ENCODE measurements around the gene GUK1. TPM values are rescaled to one million over a fixed set of nuclear protein-coding genes. Genes with fewer than 3 reads are reported as not detected.

GUK1 gene
- total RNA-seq, 1 donor from 2014 or later, result 519 TPM

DNA sequence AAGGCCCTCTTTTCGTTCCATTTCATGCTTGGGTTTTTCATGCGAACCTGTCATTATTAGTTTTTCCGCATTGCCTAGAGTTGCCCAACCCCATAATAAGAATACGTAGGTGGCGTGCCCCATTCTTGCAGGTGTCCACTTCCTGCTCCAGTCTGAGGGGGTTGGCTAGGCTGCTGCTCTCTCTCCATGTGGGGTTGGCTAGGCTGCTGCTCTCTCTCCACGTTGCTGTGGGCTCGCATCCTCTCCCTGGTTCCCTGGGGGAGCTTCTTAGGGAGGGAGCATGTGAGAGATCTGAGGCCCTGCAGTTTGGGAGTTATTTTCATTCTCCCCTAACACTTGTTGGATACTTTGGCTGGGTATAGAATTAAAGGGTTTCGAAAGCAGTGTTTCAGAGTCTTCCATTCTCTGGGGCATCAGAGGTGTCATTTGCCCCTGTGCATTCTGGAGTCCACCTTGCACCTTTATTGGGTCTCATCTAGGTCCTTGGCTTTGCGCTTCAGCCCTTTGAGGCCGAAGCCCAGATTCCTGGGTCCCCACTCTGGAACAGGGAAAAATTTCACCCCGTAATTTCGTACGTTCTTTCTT is 45.6 kb upstream of the GUK1 start:
- Histone ChIP-seq H3K36me3 (ENCODE audit: control insufficient read depth, insufficient read depth, low read length) (peaks cover 25% of the 10 kb centered on the region), H3K27me3 (ENCODE audit: control insufficient read depth, insufficient read depth, low read length) (no peaks in the 10 kb centered on the region), H3K4me3 (ENCODE audit: low read depth, low read length) (no peak overlapping the region)
- TF ChIP-seq, protein P1, sequence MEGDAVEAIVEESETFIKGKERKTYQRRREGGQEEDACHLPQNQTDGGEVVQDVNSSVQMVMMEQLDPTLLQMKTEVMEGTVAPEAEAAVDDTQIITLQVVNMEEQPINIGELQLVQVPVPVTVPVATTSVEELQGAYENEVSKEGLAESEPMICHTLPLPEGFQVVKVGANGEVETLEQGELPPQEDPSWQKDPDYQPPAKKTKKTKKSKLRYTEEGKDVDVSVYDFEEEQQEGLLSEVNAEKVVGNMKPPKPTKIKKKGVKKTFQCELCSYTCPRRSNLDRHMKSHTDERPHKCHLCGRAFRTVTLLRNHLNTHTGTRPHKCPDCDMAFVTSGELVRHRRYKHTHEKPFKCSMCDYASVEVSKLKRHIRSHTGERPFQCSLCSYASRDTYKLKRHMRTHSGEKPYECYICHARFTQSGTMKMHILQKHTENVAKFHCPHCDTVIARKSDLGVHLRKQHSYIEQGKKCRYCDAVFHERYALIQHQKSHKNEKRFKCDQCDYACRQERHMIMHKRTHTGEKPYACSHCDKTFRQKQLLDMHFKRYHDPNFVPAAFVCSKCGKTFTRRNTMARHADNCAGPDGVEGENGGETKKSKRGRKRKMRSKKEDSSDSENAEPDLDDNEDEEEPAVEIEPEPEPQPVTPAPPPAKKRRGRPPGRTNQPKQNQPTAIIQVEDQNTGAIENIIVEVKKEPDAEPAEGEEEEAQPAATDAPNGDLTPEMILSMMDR (IDR thresholded peaks at IDR 0.05; ENCODE audit: insufficient read depth, low read length, severe bottlenecking), result no peak
- FAIRE-seq, result no peak
- no peak for DNase-seq (ENCODE audit: low read depth)

DNA sequence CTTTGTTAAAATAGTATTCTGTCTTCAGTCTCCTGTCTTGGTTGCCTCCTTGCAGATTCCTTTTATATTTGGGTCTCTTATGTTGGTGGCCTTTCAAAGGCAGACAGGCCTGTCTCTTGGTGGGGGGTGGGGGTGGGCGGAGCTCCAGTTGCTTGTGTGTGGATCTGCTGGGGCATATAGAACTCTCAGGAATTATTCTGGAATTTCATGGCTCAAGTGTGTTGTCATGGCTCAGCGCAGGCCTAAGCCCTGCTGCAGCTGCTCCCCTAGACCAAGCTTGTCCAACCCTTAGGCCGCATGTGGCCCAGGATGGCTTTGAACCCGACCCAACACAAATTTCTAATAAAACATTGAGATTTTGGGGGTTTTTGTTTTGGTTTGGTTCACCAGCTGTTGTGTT is 44.9 kb upstream of the GUK1 start:
- TF ChIP-seq, protein P1 (IDR thresholded peaks at IDR 0.05; ENCODE audit: insufficient read depth, low read length, severe bottlenecking), result no peak
- no peak for FAIRE-seq
- Histone ChIP-seq H3K4me3 (ENCODE audit: low read depth, low read length) (no peak overlapping the region), H3K36me3 (ENCODE audit: control insufficient read depth, insufficient read depth, low read length) (peaks cover 23% of the 10 kb centered on the region), H3K27me3 (ENCODE audit: control insufficient read depth, insufficient read depth, low read length) (no peaks in the 10 kb centered on the region)
- no peak for DNase-seq (ENCODE audit: low read depth)

DNA sequence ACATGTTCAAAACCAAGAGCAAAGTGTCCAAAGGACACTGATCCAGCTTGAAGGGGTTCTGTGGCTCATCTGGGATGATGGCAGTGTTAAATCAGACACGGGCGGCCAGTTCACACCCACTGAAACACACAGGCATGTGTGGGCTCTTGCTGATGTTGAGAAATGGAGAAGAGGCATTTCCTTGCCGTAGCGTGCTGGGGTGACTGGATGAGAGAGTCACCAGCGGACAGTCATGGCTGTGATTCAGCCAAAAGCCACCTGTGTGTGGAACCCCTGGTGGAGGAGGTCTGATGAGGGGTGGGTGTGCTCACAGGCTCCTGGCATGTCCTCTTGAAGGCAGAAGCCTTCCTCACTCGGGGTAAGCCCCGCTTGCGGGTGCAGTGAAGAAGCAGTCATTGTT is 44.1 kb upstream of the GUK1 start:
- TF ChIP-seq, protein P1 (IDR thresholded peaks at IDR 0.05; ENCODE audit: insufficient read depth, low read length, severe bottlenecking), result no peak
- DNase-seq (ENCODE audit: low read depth), result no peak
- Histone ChIP-seq H3K27me3 (ENCODE audit: control insufficient read depth, insufficient read depth, low read length) (no peaks in the 10 kb centered on the region), H3K36me3 (ENCODE audit: control insufficient read depth, insufficient read depth, low read length) (peaks cover 21% of the 10 kb centered on the region), H3K4me3 (ENCODE audit: low read depth, low read length) (no peak overlapping the region)
- no peak for FAIRE-seq

DNA sequence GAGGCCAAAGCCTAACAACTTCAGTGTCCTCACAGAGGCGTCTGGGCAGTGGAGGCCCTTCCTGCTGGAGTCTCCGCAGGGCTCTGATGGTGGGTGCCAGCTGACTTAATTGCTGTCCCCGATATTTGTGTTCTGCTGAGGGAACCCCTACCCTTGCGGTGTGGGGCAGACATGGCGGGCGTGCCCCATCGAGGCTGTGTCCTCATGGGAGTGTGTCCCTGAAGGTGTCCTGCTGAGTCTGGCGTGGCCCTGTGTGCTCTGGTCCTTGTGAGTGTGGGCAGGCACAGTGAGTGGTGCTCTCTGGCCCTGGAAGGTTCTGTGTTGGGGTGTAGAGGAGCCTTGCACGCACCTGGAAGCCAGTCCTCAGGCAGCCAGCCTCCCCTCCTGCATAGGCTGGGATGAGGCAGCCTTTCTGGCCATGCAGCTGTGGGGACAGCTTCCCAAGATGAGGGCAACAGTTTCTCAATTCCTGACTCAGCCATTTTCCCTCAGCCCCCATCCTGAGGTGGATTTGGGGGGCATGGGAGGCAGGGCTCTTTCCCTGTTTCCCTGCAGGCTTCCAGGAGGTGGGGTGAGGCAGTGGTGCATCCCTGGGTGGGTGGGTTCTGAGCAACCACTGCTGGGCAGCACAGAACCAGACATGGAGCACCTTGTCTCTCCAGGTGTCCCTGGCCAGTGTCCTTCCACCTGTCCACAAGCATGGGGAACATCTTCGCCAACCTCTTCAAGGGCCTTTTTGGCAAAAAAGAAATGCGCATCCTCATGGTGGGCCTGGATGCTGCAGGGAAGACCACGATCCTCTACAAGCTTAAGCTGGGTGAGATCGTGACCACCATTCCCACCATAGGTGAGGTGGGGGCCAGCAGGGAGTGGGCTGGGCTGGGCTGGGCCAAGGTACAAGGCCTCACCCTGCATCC is 43.4 kb upstream of the GUK1 start:
- peaks cover 21% of the 10 kb centered on the region for H3K36me3 ChIP-seq (ENCODE audit: control insufficient read depth, insufficient read depth, low read length)
- no peaks in the 10 kb centered on the region for H3K27me3 ChIP-seq (ENCODE audit: control insufficient read depth, insufficient read depth, low read length)
- no peak overlapping the region for H3K4me3 ChIP-seq (ENCODE audit: low read depth, low read length)
- DNase-seq (ENCODE audit: low read depth) (no peak), FAIRE-seq (no peak)
- TF ChIP-seq, protein P1 (IDR thresholded peaks at IDR 0.05; ENCODE audit: insufficient read depth, low read length, severe bottlenecking), result no peak

DNA sequence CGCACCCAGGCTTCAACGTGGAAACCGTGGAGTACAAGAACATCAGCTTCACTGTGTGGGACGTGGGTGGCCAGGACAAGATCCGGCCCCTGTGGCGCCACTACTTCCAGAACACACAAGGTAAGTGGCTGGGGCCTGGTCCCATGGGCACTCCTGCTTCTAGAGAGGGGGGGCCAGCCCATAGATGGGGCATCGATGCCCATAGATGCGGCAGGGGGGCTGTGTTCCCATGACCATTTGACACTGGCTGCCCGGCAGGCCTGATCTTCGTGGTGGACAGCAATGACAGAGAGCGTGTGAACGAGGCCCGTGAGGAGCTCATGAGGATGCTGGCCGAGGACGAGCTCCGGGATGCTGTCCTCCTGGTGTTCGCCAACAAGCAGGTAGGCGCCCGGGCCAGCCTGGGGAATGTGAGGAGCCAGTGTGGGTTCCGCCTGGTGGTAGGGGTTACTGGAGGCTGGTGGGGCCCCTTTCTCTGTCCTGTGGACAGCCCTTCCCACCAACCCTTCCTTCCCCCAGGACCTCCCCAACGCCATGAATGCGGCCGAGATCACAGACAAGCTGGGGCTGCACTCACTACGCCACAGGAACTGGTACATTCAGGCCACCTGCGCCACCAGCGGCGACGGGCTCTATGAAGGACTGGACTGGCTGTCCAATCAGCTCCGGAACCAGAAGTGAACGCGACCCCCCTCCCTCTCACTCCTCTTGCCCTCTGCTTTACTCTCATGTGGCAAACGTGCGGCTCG is 42.6 kb upstream of the GUK1 start:
- no peak for FAIRE-seq

More for the DNA sequence above, 42.6 kb upstream of the GUK1 start:
- H3K27me3 ChIP-seq (ENCODE audit: control insufficient read depth, insufficient read depth, low read length), result no peaks in the 10 kb centered on the region
- no peak overlapping the region for H3K4me3 ChIP-seq (ENCODE audit: low read depth, low read length)
- no peak for DNase-seq (ENCODE audit: low read depth)
- peaks cover 20% of the 10 kb centered on the region for H3K36me3 ChIP-seq (ENCODE audit: control insufficient read depth, insufficient read depth, low read length)
- TF ChIP-seq, protein P1 (IDR thresholded peaks at IDR 0.05; ENCODE audit: insufficient read depth, low read length, severe bottlenecking), result no peak

Data from bronchial epithelial cell (primary cell).